NOMO-1 (cell line): ENCODE results near the gene MALRD1.

Source experiments
- DNase-seq, 2 experiments: peaks; one replicate each; lab custom pipeline; 2025; ENCODE audit not compliant: unreplicated experiment in 2 of 2; lab: John Stamatoyannopoulos, UW

The MALRD1 gene

DNA sequence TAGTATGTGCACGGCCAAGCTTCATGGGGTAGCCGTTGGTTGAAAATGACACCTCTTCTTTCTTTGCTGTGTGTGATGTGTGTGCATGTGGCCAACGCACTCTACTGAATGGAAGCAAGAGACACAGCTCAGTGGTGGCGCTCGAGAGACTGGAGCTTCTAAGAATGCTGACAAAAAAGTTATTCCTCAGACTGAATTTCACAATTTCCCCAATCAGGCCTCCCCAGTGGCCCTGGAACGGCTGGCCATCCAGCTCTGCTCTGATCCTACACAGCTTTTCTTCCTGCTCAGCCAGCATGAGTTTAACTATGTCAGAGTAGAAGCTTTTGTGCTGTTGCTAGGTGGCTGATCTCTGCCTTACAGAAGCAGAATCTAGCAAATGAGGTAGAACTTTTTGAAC is 581.0 kb downstream of the MALRD1 start:
- no peak for DNase-seq

DNA sequence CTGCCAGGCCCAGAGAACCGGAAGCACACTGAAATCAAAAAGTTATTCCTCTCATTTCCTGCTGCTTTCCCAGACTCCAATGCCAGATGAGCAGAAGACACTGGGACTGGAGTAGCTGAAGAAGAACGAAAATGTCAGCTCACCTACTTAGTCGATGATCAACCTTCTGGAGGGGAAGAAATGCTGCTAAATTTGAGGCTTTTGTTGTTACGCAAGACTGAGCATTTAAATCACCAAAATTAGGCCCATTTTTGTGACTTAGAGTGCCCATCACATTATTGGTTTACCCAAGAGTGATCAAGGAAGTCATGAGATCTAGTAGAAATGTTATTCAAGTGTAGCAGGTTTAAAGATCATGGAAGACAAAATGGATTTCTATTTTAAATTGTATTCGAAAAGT is 585.6 kb downstream of the MALRD1 start:
- no peak for DNase-seq

DNA sequence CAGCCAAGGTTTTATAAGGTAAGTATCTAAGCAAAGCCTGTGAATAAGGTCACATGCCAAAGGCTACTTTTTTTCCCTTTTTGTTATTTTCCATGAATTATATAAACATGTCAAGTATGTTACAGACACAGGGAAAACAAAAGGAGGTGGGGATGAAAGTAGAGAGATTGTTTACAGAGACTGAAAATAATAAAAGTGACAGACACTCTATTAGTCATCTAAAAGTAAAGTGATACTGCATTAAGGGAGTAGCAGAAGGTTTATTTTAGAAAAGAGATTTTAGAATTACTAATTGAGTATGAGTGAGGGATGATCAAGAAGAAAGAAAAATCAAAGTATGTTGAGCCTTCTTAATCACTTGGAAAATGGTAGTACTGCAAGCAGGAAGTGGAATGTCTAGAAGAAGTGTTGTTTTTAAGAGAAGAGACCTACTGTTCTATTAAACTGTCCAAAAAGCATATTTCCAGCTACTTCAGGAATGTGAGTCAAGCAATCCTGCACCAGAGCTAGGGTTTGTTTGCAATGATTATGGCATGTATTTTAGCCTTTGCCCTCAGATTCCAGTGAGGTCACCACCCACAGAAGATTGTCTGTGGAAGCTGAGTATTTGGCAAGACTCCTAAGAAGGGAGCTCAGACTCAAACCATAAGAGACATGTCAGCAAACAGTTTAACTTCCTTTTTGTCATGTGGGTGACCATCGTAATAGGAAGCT is 589.7 kb downstream of the MALRD1 start:
- peak; percentile 49 to 77 for DNase-seq

DNA sequence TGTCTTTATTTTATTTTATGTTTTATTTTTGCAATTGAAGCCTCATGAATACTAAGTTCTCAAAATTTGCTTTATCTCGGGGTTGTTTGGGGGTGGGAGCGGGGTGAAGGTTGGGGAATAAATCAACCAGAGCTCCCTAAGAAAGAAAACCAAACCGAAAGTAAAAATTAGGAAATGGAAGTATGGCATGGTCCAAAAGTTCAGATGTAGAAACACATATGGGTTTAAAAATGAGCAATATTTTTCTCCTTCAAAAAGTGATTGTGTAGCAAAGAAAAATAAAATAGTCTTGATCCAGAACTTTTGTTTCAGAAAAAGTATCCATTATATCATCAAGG is 590.3 kb downstream of the MALRD1 start:
- no peak for DNase-seq

- DNase-seq: no peak
Observed at GRCh38 chr10:19640566-19641263, 592.1 kb downstream of the MALRD1 start.

- DNase-seq: no peak
Observed at GRCh38 chr10:19651549-19651948, 602.9 kb downstream of the MALRD1 start.

GRCh38 chr10:19652750-19653149 is 604.1 kb downstream of the MALRD1 start:
- DNase-seq: no peak

DNA sequence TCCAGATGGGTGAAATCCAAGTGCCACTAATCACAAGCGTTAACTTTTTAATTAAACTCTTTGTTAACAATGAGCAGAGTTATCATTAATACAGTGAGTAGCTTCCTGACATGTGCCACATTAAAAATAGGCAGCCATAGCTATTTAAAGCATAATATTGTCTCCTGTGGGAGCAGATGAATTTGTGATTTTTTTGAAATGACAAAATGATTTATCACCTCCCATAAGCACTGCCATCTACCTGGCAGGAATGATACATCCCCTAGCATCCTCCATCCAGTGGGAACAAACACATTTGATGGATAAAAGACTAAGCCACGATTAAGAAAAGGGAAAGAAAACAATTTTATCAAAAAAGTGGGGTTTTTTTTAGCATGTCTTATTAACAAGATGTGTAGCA is 605.3 kb downstream of the MALRD1 start:
- DNase-seq: no peak

GRCh38 chr10:19654576-19654975 is 606.0 kb downstream of the MALRD1 start:
- DNase-seq: no peak

- DNase-seq: no peak
Observed at GRCh38 chr10:19656420-19657042, 607.9 kb downstream of the MALRD1 start.

GRCh38 chr10:19658131-19658530 is 609.5 kb downstream of the MALRD1 start:
- DNase-seq: no peak

DNA sequence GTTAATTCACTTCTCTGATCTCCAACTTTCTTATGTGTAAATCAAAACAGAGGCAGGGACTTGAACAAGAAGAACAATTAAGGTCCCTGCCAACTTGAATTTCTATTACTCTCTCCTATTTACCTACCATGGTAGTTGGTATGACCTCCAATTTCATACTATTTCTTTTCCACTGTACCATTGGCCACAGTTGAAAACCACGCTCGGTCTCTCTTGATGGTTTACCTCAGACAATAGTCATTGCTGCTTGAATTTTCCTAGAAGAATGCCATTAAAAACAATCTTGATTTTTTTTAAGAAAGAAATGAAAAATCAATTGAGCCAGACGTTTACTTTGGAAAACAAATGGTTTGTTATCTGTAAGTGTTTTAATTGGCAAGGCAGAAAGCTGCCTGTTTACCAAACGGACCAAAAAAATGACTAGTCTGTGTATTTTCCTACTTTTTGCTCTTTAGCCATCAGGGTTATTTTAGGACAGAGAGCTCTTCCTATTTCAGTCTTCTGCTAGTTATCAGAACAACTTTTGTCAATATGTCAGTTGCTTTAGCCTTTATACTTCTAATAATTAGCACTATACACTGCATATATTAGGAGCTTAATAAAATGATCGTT is 610.1 kb downstream of the MALRD1 start:
- no peak for DNase-seq

GRCh38 chr10:19659920-19660655 is 611.5 kb downstream of the MALRD1 start:
- DNase-seq: no peak

DNA sequence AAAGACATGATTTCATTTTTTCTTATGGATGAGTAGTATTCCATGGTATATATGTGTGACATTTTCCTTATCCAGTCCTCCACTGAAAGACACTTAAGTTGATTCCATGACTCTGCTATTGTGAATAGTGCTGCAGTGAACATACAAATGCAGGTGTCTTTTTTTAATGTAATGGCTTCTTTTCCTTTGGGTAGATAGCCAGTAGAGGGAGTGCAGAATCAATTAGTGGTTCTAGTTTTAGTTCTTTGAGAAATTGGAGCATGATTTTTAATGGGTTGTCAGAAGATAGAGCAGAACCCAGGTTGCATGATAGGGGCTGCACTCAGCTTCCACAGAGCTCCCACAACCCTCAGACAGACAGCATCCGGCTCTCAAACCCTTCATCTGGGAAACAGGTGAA is 614.7 kb downstream of the MALRD1 start:
- DNase-seq: no peak

DNA sequence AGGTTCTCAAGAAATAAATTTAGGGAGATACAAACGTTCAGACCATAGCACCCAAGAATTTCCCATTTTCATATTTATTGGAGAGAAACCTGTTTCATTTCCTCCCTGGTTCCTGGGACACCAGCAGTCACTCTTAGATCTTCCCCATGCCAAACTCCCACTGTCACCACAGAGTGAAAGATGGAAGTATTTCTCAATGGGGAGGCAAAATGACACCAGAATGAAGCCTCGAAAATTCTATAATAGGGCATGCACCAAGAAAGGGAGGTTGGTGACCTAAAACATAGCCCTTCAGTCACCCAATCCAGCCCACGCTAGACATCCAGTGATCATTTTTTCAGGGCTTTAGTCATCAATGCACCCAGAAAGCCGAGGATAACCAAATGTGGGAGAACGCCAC is 619.5 kb downstream of the MALRD1 start:
- no peak for DNase-seq

- no peak for DNase-seq
Observed at GRCh38 chr10:19676063-19676462, 627.5 kb downstream of the MALRD1 start.

- DNase-seq: no peak
Observed at GRCh38 chr10:19683356-19683755, 634.8 kb downstream of the MALRD1 start.

DNA sequence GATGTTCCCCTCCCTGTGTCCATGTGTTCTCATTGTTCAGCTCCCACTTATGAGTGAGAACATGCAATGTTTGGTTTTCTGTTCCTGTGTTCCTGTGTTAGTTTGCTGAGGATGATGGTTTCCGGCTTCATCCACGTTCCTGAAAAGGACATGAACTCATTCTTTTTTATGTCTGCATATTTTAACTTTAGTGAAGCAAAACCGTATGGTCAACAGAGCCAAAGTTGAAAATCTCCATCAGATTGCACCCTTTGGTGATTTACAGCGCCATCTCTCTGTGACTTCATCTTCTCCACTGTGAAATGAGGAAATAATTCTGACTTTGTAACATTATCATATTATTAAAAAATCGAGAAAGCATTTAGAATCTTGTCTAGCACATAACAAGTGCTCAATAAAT is 635.4 kb downstream of the MALRD1 start:
- DNase-seq: no peak

GRCh38 chr10:19688344-19688743 is 639.7 kb downstream of the MALRD1 start:
- DNase-seq: no peak

DNA sequence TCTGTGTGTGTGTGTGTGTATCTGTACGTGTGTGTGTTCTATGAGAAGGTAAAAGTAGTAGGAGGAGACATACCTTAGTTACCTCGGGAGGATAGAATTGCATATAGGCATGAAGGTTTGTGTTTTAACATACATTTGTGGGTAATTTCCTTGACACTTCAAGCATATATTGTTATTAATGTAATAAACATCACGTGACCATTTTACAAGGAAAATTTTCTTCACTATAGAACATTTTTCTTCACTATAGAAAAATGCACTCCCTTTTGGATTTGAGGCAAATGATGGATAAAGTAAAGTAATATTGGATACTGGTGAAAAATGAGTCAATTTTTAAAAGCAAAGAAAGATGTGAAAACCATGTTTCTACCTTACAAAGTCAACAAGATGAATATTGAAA is 640.6 kb downstream of the MALRD1 start:
- DNase-seq: no peak

DNA sequence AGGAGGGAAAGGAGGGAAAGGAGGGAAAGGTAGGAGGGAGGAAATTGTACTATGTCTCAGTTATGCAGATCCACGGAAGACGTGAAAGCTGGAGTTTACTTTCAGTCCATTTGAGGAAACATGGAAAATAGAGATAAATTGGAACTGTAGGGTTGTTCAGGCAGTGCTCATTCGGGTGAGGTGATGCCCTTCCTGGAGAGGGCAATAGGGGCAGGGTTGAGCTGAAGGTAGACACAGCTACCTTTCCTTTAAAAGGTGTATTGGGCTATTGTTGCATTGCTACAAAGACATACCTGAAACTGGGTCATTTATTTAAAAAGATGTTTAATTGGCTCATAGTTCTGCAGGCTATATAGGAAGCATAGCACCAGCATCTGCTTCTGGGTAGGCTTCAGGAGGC is 650.7 kb downstream of the MALRD1 start:
- no peak for DNase-seq
